Testis (tissue), 3 donors: Measurements from ENCODE around the gene AXDND1. TPM values are rescaled to one million over a fixed set of nuclear protein-coding genes. Genes with fewer than 3 reads are reported as not detected.

ENCODE experiments used
- DNase-seq: peaks from one replicate; pipeline ENCODE4 v3.0.0-alpha.2; 2019
- H3K27ac ChIP-seq, 2 donors: fragments of 200-600 bp; sonication (generic); one replicate each; pipeline ENCODE4 v1.5.1; 2019
- H3K27me3 ChIP-seq: fragments of 200-600 bp; sonication (generic); one replicate; pipeline ENCODE4 v1.5.1; 2019
- H3K36me3 ChIP-seq: fragments of 200-600 bp; sonication (generic); one replicate; pipeline ENCODE4 v1.5.1; 2017; ENCODE audit warnings: low read depth; ENCODE audit errors: missing control alignments
- H3K4me1 ChIP-seq: fragments of 200-600 bp; sonication (generic); one replicate; pipeline ENCODE4 v1.5.1; 2019
- H3K4me3 ChIP-seq, 2 donors: fragments of 200-600 bp; sonication (generic); one replicate each; pipeline ENCODE4 v1.5.1; 2017 to 2019
- H3K9me3 ChIP-seq: fragments of 200-600 bp; sonication (generic); one replicate; pipeline ENCODE4 v1.5.1; 2017
- CTCF ChIP-seq, 3 experiments: fragments of 450-650 bp in 2 of 3; fragments of 200-600 bp in 1 of 3; sonication (generic) in 1 of 3; IDR thresholded peaks; one replicate each; pipeline ENCODE4 v1.5.1; 2016 to 2019; ENCODE audit warnings: antibody characterized with exemption in 3 of 3, mild to moderate bottlenecking in 2 of 3, moderate library complexity in 1 of 3
- POLR2A ChIP-seq: fragments of 450-650 bp; IDR thresholded peaks from one replicate; pipeline ENCODE4 v1.6.1; 2017; ENCODE audit warnings: antibody characterized with exemption, mild to moderate bottlenecking, moderate library complexity
- WGBS, 2 donors: methylation state at CpG; one replicate each; pipeline ENCODE4 v1.1.5; 2018; 5-methylcytosine and 5-hydroxymethylcytosine counted together
- intact Hi-C: fragments of 100-400 bp; cut with DNase I; formaldehyde crosslinking; loops from one replicate; pipeline ENCODE4 v1.15.1; 2023; ENCODE audit warnings: low total_unique reads
- polyA plus RNA-seq: library from polyadenylated mRNA; stranded (reverse); fragments of 350-450 nt; fragmentation: Illumina TruSeq; extraction: RNeasy Lipid Tissue Mini Kit (QIAGEN cat#74804); gene quantifications from one replicate; pipeline ENCODE4 v1.2.3, GENCODE V29; 2014; ENCODE audit warnings: low read depth, low replicate concordance; ENCODE audit not compliant: insufficient read depth
- total RNA-seq, 2 donors: library from RNA; depleted of rRNA; stranded (reverse); fragments of >200 nt; gene quantifications; one replicate each; pipeline ENCODE4 v1.2.3, GENCODE V29; 2016

AXDND1 gene
- total and polyA plus RNA-seq, 3 donors from 2014 or later, result 21.4 to 58.3 (median 31.5) TPM

- Histone ChIP-seq H3K9me3 (no peaks in the 10 kb centered on the region), H3K27me3 (no peaks in the 10 kb centered on the region), H3K4me3 (no peak overlapping the region), H3K4me1 (no peaks in the 10 kb centered on the region), H3K36me3 (no peaks in the 10 kb centered on the region), H3K27ac (no peak overlapping the region)
- intact Hi-C loops, result no loop called here
- TF ChIP-seq POLR2A (no peak), CTCF (IDR thresholded peaks at IDR 0.05) (no peak)
- WGBS, 2 donors, result 68 to 90% methylated on average over 3 of the region's 3 CpGs
- DNase-seq, result no peak
These were observed 183.0 kb downstream of the AXDND1 start for GRCh38 chr1:179548666-179549367.

DNA sequence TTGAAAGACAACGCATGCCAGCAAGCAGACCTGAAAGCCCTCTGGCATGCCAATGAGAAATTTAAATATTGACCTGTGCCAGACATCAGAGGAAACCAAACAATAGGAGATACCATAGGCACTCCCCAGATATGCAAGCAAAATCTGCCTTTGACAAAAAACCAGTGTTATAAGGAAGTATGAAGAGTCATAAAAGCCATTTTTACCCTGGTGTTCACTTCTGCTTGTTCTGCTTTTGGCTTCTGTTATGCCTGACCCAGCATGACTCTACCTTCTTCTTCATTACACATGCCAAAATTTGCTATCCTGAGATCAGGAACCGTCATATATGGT, 183.6 kb downstream of the AXDND1 start:
- TF ChIP-seq POLR2A (no peak), CTCF (IDR thresholded peaks at IDR 0.05) (no peak)

GRCh38 chr1:179550746-179551682, 185.2 kb downstream of the AXDND1 start:
- TF ChIP-seq POLR2A (no peak), CTCF (IDR thresholded peaks at IDR 0.05) (no peak)
- no peaks in the 10 kb centered on the region for H3K27me3 ChIP-seq
- H3K4me1 ChIP-seq, result no peaks in the 10 kb centered on the region

More for the DNA sequence above, 183.6 kb downstream of the AXDND1 start:
- no peak for DNase-seq
- Histone ChIP-seq H3K27ac (no peak overlapping the region), H3K4me1 (no peaks in the 10 kb centered on the region), H3K9me3 (no peaks in the 10 kb centered on the region), H3K36me3 (no peaks in the 10 kb centered on the region), H3K27me3 (no peaks in the 10 kb centered on the region), H3K4me3 (no peak overlapping the region)
- WGBS, 2 donors, result 93 to 94% methylated on average over 2 of the region's 2 CpGs
- intact Hi-C loops, result no loop called here

GRCh38 chr1:179554427-179554826, 188.7 kb downstream of the AXDND1 start:
- Histone ChIP-seq H3K4me1 (no peaks in the 10 kb centered on the region), H3K9me3 (no peaks in the 10 kb centered on the region), H3K27ac (no peak overlapping the region), H3K4me3 (no peak overlapping the region), H3K36me3 (no peaks in the 10 kb centered on the region), H3K27me3 (no peaks in the 10 kb centered on the region)
- intact Hi-C loops, result no loop called here
- DNase-seq, result no peak
- TF ChIP-seq CTCF (IDR thresholded peaks at IDR 0.05) (no peak), POLR2A (no peak)

More at GRCh38 chr1:179550746-179551682, 185.2 kb downstream of the AXDND1 start:
- H3K36me3 ChIP-seq, result no peaks in the 10 kb centered on the region
- intact Hi-C loops, result no loop called here
- H3K27ac ChIP-seq, result no peak overlapping the region
- DNase-seq, result no peak
- no peaks in the 10 kb centered on the region for H3K9me3 ChIP-seq
- H3K4me3 ChIP-seq, result no peak overlapping the region
- WGBS, 2 donors, result 65 to 80% methylated on average over 9 of the region's 9 CpGs
